T1000 (cell line): Measurements from ENCODE around the gene FOXQ1.
"Not testable (repeated sequence)": the region's sequence is repeated elsewhere in the genome, so short reads cannot be mapped to it uniquely, and the experiment has no call there.

Experiments
- DNase-seq: peaks from one replicate; lab custom pipeline; 2025; ENCODE audit warnings: mixed read lengths; lab: John Stamatoyannopoulos, UW

FOXQ1 gene

GRCh38 chr6:1290805-1291204 is 21.1 kb upstream of the FOXQ1 start:
- DNase-seq: no peak

DNA sequence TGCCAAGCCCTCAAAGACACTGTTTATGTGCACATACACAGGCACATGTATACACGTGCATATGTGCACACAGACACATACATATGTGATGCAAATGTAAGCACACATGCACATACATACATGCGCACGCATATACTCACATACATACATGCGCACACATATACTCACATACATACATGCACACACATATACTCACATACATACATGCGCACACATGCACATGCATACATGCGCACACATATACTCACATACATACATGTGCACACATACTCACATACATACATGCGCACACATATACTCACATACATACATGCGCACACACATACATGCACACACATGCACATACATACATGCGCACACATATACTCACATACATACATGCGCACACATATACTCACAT is 20.5 kb upstream of the FOXQ1 start:
- DNase-seq: no peak

DNA sequence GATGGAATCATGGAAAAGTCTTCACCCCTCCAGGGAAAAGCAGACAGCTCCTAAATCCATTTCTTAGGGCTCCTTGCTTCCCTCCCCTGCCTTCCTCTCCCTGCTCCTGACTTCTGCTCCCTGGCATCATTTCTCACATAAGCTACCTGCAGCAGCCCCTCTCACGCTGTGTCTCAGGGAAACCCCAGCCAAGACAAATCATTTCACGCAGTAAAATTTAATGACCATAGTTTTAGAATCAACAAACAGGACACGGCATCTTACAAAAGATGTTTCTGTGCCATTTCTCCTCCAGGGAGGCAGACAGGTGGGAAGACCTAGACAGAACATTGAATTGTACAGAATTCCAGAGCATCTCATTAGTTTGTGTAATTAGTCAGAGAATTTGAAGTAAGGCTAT is 16.5 kb upstream of the FOXQ1 start:
- no peak for DNase-seq

- DNase-seq: no peak
Measured at GRCh38 chr6:1296079-1296478, 15.8 kb upstream of the FOXQ1 start.

DNA sequence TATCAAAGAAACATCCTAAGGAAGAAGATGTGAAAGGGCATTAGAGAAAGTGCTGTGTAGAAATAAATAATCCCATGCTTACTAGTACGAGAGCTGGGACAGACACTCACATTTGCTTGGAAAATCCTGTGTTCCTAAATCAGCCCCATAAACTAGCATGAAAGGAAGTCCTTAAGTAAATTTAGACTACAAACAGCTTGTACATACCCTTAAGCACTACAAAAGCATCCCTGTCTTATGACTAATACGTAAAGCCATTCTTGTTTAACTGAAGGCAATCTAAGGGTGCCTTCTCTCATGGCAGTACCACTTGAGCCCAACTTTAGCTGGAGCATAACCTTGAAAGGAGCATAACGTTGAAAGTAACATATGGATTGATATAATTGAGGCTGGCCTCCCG is 15.4 kb upstream of the FOXQ1 start:
- DNase-seq: no peak

DNA sequence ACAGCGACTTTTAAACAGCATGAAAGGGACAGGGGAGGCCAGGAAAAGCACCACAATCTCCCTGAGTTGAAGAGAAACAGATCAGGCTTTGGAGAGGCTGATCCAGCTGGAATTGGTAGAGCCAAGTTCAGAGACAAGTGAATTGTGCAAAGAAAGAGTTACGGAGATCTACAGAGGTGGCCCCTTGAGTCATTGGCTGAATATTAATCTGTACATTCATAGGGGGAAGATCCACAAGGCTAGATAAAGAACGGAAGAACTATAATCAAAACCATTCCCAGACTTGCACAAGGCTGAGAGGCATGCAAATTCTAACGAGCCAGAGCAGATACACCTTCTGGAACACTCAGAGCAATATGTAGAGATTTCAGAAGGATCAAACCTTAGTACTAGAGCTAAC is 14.2 kb upstream of the FOXQ1 start:
- DNase-seq: no peak

DNA sequence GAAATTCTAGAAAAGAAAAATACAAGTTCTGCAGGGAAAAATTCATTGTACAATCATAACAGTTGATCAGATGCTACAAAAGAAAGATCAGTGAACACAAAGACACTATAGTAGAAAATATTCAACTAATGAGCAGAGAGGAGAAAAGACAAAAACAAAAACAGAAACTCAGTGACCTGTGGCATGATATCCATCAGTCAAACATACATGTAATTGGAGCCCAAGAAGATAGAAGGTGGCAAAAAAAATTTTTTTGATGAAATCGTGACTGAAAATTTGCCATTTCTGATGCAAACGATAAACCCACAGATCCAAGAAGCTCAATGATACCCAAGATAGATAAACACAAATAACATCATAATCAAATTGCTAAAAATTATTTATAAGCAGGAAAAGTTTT is 13.1 kb upstream of the FOXQ1 start:
- no peak for DNase-seq

DNA sequence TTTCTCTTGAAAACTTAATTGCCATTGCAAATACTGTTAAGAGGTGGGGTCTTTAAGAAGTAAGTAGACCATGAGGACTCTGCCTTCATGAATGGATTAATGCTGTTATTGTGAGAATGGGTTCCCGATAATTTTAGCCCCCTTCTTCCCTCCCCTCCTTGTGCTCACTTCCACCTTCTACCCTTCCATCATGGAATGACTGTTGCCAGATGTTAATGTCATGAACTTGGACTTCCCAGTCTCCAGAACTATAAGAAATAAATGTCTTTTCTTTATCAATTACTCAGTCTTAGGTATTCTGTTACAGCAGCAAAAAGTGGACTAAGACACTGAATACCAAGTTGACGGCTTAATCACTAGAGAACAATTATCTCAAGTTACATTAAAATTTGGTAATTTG is 5.8 kb upstream of the FOXQ1 start:
- DNase-seq: no peak

DNA sequence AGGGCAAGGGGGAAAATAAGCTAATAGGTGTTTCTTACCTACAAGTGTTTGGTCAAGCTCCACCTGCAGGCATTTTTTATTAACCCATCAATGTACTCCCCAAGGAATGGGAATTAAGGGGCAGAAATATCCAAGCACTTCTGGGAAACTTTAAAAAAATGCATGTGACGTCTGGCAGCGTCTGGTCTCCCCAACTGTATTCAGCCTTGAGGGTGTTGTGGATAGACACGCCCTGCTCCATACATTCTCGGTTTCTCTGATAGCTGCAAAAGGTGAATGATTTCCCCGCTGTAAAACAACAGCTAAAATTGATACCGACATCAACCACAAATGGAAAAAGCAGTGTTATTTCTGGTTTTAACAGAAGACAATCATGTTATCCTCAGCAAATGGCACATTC is 2.5 kb upstream of the FOXQ1 start:
- no peak for DNase-seq

DNA sequence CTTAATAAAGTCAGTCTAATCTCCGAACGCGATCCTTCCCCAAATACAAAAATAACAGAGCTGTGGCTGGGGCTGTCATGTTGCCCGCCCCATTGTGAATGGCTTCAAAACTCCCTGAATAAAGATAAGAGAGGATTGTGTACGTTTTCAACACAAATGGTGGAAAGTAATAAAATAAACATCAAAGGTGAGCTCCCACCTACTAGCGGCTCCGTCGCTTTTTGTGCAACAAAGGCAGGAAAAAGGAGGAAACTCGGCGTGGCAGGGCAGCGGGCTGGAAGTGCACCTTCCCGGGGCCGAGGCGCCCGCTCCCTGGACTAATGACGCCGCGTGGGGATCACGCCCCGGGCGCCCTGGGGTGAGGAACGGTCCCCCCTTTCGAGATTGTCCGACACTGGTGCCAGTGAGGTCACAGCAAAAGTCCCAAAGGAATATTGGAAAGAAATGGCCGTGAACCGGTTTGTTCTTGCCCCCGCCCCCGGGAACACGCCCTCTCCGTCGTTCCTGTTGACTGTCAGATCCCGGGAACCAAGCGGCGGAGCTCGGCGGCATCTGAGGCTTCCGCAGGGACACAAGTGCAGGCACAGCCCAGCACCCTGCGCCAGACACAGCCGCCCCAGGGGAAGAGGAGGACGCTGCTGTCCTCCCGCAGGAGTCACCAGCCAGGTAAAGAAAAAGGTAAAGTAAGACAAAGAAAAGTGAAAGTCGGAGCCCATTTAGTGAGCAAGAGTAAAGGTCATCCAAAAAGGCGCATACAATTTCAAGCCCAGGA is 1.1 kb upstream of the FOXQ1 start:
- DNase-seq: no peak

- no peak for DNase-seq
Measured at GRCh38 chr6:1312203-1312472, 240 bp downstream of the FOXQ1 start.

DNA sequence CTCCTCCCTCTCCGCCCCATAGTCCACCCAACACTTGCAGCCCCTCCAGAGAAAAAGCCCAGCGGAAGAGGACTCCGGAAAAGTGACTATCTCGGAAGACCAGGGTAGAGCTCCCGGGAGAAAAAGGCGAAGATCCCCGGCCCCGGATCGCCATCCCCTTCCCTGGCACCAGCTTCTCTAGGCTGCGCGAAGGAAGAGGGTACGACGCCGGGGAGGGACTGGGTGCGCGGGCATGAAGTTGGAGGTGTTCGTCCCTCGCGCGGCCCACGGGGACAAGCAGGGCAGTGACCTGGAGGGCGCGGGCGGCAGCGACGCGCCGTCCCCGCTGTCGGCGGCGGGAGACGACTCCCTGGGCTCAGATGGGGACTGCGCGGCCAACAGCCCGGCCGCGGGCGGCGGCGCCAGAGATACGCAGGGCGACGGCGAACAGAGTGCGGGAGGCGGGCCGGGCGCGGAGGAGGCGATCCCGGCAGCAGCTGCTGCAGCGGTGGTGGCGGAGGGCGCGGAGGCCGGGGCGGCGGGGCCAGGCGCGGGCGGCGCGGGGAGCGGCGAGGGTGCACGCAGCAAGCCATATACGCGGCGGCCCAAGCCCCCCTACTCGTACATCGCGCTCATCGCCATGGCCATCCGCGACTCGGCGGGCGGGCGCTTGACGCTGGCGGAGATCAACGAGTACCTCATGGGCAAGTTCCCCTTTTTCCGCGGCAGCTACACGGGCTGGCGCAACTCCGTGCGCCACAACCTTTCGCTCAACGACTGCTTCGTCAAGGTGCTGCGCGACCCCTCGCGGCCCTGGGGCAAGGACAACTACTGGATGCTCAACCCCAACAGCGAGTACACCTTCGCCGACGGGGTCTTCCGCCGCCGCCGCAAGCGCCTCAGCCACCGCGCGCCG is 822 bp downstream of the FOXQ1 start:
- DNase-seq: no peak

- no peak for DNase-seq
Measured at GRCh38 chr6:1313384-1313766, 1.5 kb downstream of the FOXQ1 start.

- no peak for DNase-seq
Measured at GRCh38 chr6:1313767-1314503, 2.0 kb downstream of the FOXQ1 start.

- DNase-seq: no peak
Measured at GRCh38 chr6:1314617-1315016, 2.7 kb downstream of the FOXQ1 start.

DNA sequence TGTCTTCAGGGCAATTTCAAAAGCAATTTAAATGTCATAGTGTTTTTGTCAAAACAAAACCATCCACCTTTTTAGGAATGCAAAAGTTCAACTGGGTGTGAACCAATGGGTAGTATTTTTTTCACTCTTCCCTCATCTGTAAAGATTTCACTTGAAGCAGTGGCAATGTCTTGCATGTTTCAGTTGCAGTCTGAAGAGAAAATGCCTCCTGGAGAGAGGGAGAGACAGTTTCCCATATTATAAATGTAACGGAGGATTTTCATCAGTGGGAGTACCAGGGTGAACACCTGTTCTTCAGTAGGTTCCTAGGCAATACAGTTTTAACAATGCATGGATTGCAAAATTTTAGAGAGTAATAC is 3.3 kb downstream of the FOXQ1 start:
- no peak for DNase-seq

- no peak for DNase-seq
Measured at GRCh38 chr6:1315560-1316386, 3.9 kb downstream of the FOXQ1 start.

DNA sequence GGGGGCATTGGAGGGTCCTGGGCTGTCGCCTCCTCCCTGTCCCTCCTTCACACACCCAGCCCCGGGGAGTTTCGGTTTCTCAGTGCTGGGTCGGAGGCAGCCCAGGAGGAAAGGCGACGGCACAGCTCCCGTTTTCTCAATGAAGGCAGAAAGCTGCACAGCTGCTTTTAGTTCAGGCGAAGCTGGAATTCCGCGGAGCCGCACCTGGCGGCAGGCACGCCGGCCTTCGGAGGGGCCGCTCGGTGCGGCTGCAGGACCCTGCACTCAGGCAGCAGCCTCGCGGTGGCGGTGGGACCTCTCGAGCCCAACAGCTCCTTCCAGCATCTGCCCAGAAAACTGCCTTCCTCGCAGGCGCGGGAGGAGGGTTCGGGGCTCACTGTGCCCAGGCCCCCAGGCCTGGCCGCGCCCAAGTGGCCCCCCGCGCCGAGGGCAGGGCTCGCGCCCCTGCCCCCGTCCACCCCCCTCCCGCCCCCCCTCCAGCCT is 4.6 kb downstream of the FOXQ1 start:
- peak; percentile 17 for DNase-seq

DNA sequence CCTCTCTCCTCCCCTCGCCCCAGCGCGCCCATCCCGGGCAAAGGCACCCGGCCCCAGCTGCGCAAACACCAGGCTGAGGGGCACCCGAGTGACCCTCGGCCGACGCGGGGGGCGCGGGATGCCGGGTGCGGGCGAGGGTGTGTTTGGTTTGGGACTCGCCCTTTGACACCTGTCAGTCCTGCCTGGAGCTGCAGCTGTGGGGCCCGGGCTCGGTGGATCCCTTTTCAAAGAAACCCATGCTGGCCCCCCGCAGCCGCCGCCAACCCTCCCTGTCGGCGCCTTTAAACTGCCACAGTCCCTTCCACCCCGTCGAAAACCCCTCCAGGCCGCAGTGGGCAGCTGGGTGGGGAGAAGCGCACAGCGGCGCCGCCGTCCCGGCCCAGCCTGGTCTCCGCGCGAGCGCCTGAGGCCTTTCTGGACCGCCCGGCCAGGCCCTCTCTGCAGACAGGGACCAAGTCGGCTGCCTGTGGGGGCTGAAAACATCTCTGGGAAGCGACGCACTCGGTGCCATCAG is 5.5 kb downstream of the FOXQ1 start:
- no peak for DNase-seq

GRCh38 chr6:1318036-1318435 is 6.1 kb downstream of the FOXQ1 start:
- no peak for DNase-seq

- not testable (repeated sequence) for DNase-seq
Measured at GRCh38 chr6:1318584-1318983, 6.7 kb downstream of the FOXQ1 start.

DNA sequence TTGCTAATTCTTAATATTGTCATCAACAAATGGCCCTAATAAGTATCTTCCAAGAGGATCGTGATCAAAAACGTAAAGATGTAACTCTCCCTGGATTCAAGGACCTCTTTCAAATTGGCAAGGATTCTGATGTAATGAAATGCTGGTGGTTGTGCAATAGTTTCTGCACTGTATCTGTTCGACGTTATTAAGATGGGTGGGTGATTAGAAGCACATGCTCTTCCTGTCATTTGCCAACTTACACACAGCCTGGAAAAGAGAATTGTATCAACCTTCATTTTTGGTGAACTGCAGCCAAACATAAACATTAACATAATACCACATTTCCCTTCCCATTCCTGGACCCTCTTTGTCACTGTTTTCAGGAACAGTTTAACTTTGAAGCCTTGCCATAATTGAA is 9.8 kb downstream of the FOXQ1 start:
- no peak for DNase-seq
